HG03571 (cell line): ENCODE data around the gene TRIP12.
A peak's percentile ranks its signal among the peaks of the same experiment; 100 is the strongest.
"Not testable (repeated sequence)": the region's sequence is repeated elsewhere in the genome, so short reads cannot be mapped to it uniquely, and the experiment has no call there.

Experiments
- ATAC-seq: cut with Tn5 transposase; IDR thresholded peaks from one replicate; pipeline ENCODE4 v1.9.1; 2021; ENCODE audit not compliant: unreplicated experiment

The TRIP12 gene

GRCh38 chr2:229835596-229836283, 86.1 kb downstream of the TRIP12 start:
- no peak for ATAC-seq

- not testable (repeated sequence) for ATAC-seq
These were observed 87.4 kb downstream of the TRIP12 start for GRCh38 chr2:229834368-229834767.

GRCh38 chr2:229832510-229832898, 89.3 kb downstream of the TRIP12 start:
- ATAC-seq: no peak

GRCh38 chr2:229831805-229832509, 89.9 kb downstream of the TRIP12 start:
- ATAC-seq: no peak

GRCh38 chr2:229825476-229825875, 96.3 kb downstream of the TRIP12 start:
- ATAC-seq: no peak

GRCh38 chr2:229821316-229821715, 100.5 kb downstream of the TRIP12 start:
- no peak for ATAC-seq

GRCh38 chr2:229818230-229818629, 103.6 kb downstream of the TRIP12 start:
- no peak for ATAC-seq

GRCh38 chr2:229815858-229816257, 106.0 kb downstream of the TRIP12 start:
- ATAC-seq: no peak

GRCh38 chr2:229815342-229815741, 106.5 kb downstream of the TRIP12 start:
- ATAC-seq: no peak

GRCh38 chr2:229810786-229811185, 111.0 kb downstream of the TRIP12 start:
- no peak for ATAC-seq

- ATAC-seq: no peak
These were observed 116.2 kb downstream of the TRIP12 start for GRCh38 chr2:229805559-229805958.

- no peak for ATAC-seq
These were observed 119.0 kb downstream of the TRIP12 start for GRCh38 chr2:229802785-229803184.

- no peak for ATAC-seq
These were observed 120.6 kb downstream of the TRIP12 start for GRCh38 chr2:229800997-229801754.

GRCh38 chr2:229798446-229799155, 123.2 kb downstream of the TRIP12 start:
- no peak for ATAC-seq

- no peak for ATAC-seq
These were observed 126.8 kb downstream of the TRIP12 start for GRCh38 chr2:229795058-229795457.

GRCh38 chr2:229794636-229795035, 127.2 kb downstream of the TRIP12 start:
- no peak for ATAC-seq

GRCh38 chr2:229786289-229786688, 135.5 kb downstream of the TRIP12 start:
- not testable (repeated sequence) for ATAC-seq

- ATAC-seq: no peak
These were observed 137.0 kb downstream of the TRIP12 start for GRCh38 chr2:229784791-229785190.

- peak; percentile 49 for ATAC-seq
These were observed 138.6 kb downstream of the TRIP12 start for GRCh38 chr2:229783108-229783721.

- ATAC-seq: no peak
These were observed 140.7 kb downstream of the TRIP12 start for GRCh38 chr2:229780856-229781773.
